GM18951 (cell line): ENCODE results near the gene TCP11.

Experiments used
- POLR2A ChIP-seq: IDR thresholded peaks from 4 replicates; pipeline ENCODE4 v1.6.1; 2011; ENCODE audit warnings: mild to moderate bottlenecking; ENCODE audit not compliant: insufficient read length, insufficient read depth; ENCODE audit errors: extremely low read depth
- in situ Hi-C: fragments of 300-500 bp; cut with MboI; formaldehyde crosslinking; loops from one replicate; pipeline ENCODE4 v1.12.0; 2022; ENCODE audit warnings: low sequenced_read_pairs, mixed read lengths, inconsistent platforms; ENCODE audit not compliant: unreplicated experiment

TCP11 gene

GRCh38 chr6:35086636-35087360 lies 54.3 kb downstream of the TCP11 start:
- TF ChIP-seq POLR2A: no peak
- in situ Hi-C loops: no loop called here

GRCh38 chr6:35086282-35086632 lies 54.9 kb downstream of the TCP11 start:
- in situ Hi-C loops: no loop called here
- TF ChIP-seq POLR2A: no peak

- TF ChIP-seq POLR2A: no peak
- in situ Hi-C loops: no loop called here
Measured at GRCh38 chr6:35085359-35086281, 55.5 kb downstream of the TCP11 start.

GRCh38 chr6:35084511-35085203 lies 56.5 kb downstream of the TCP11 start:
- TF ChIP-seq POLR2A: no peak
- in situ Hi-C loops: no loop called here

- in situ Hi-C loops: no loop called here
- no peak for TF ChIP-seq POLR2A
Measured at GRCh38 chr6:35084041-35084491, 57.1 kb downstream of the TCP11 start.

- in situ Hi-C loops: no loop called here
- TF ChIP-seq POLR2A: no peak
Measured at GRCh38 chr6:35083507-35083906, 57.6 kb downstream of the TCP11 start.

GRCh38 chr6:35082733-35083403 lies 58.3 kb downstream of the TCP11 start:
- no peak for TF ChIP-seq POLR2A
- in situ Hi-C loops: no loop called here

- in situ Hi-C loops: no loop called here
- TF ChIP-seq POLR2A: no peak
Measured at GRCh38 chr6:35082046-35082732, 59.0 kb downstream of the TCP11 start.

GRCh38 chr6:35081426-35081851 lies 59.7 kb downstream of the TCP11 start:
- no peak for TF ChIP-seq POLR2A
- in situ Hi-C loops: no loop called here

GRCh38 chr6:35080821-35081425 lies 60.2 kb downstream of the TCP11 start:
- TF ChIP-seq POLR2A: no peak
- in situ Hi-C loops: no loop called here

GRCh38 chr6:35080016-35080680 lies 61.0 kb downstream of the TCP11 start:
- no peak for TF ChIP-seq POLR2A
- in situ Hi-C loops: no loop called here
